T-helper 17 cell (primary cell): ENCODE measurements around the gene FIBP. TPM values are rescaled to one million over a fixed set of nuclear protein-coding genes. Genes with fewer than 3 reads are reported as not detected.

Experiments used
- ATAC-seq: fragments of 150-1000 bp; cut with Tn5 transposase; 2 replicates; pipeline ENCODE4 v1.10.0; 2021; ENCODE audit warnings: mild to moderate bottlenecking, moderate library complexity
- DNase-seq, 3 donors: peaks; one replicate each; pipeline versions ENCODE4 v3.0.0 to v3.0.0-alpha.2; 2020 to 2021
- H3K9me3 ChIP-seq: one replicate; pipeline ENCODE4 v1.7.0; 2013; ENCODE audit warnings: low read length, mild to moderate bottlenecking; ENCODE audit not compliant: control insufficient read depth, poor library complexity, severe bottlenecking
- H3K27ac Mint-ChIP-seq: one replicate; pipeline ENCODE4 v1.8.0; 2022; ENCODE audit warnings: mild to moderate bottlenecking, moderate library complexity, mixed read lengths
- H3K27me3 Mint-ChIP-seq: one replicate; pipeline ENCODE4 v1.8.0; 2022; ENCODE audit warnings: mixed read lengths
- H3K36me3 Mint-ChIP-seq: one replicate; pipeline ENCODE4 v1.8.0; 2022; ENCODE audit warnings: low read depth, mixed read lengths
- H3K4me1 Mint-ChIP-seq: one replicate; pipeline ENCODE4 v1.8.0; 2022; ENCODE audit warnings: mild to moderate bottlenecking, mixed read lengths
- H3K4me3 Mint-ChIP-seq: one replicate; pipeline ENCODE4 v1.8.0; 2022; ENCODE audit warnings: mild to moderate bottlenecking, moderate library complexity, mixed read lengths
- total RNA-seq, 4 donors: library from RNA in 2 of 4; stranded (reverse) in 2 of 4; gene quantifications; one replicate each; pipeline ENCODE4 v1.2.3 and lab custom pipeline; 2022 to 2026

Gene FIBP
- 10 to 100 TPM; 27.7 to 30.4 TPM for total RNA-seq
- 20.4 to 32.9 reads per million in 2 donors for total RNA-seq (lab: John Stamatoyannopoulos, UW)

DNA sequence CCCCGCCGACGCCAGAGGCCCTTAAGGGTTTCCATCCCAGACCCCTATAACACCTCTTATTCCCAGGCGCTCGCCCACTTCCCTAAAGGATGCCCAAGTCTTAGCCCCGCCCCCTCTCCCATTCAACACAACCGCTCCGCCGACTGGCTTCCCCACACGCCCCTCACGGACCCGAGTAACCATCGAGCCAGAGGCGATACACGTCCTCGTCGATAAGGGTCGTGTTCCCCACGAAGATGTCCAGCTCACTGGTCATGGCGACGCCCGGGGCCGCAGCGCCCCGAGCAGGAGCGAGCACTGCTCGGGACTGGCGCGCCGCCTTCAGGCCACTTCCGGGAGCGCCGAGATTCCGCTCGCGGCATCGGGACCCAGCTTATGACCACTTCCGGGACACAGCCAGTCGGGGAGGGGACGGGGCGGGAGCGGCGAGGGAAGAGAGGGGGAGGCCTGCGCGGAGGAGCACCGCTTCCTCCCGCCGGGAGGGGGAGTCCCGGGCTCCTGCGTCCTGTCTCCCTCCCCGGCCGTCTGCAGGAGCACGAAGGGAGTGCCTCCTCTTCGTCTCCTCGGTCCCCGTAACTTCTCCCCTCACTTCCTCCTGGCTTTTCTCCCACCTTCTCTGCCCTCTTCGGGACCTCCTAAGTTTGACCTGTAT lies at the start of gene FIBP:
Gene FIBP, minus strand, starts transcription at position 309 of the 652 bp plus-strand sequence. Its CDS starts 53 bp downstream, at position 256.
- Mint-ChIP-seq H3K4me1 (peaks cover 48% of the 10 kb centered on the region), H3K36me3 (peaks cover 3% of the 10 kb centered on the region), H3K27ac (peak within 1 kb of the TSS; percentile 98), H3K4me3 (peak within 1 kb of the TSS; percentile 95), H3K27me3 (no peaks in the 10 kb centered on the region)
- DNase-seq (peak; percentile 88 to 94 (median 94)), ATAC-seq (peak; percentile 64)
- no peaks in the 10 kb centered on the region for H3K9me3 ChIP-seq

DNA sequence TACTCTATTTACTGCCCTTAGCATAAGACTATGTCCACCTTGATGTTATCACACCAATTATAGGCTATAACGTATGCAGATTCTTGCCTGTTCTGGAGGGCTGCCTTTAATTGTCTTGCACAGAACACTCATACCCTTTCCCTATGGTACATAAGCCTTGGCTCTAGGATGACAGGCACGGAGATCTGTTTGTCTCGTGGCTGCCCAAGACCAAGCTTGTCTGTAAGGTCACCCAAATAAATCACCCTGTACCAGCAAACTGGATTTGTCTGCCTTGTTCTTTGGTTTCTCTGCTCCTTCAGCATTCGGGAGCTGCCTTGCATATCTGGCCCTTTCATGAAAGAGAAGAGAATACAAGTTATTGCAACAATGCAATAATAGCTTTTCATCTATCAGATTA lies 49.5 kb upstream of the FIBP start:
- no peak for ATAC-seq
- peaks cover 6% of the 10 kb centered on the region for H3K4me1 Mint-ChIP-seq
- peaks cover 5% of the 10 kb centered on the region for H3K36me3 Mint-ChIP-seq
- H3K27ac Mint-ChIP-seq = no peak overlapping the region
- no peaks in the 10 kb centered on the region for H3K27me3 Mint-ChIP-seq
- DNase-seq = no peak
- H3K9me3 ChIP-seq = no peaks in the 10 kb centered on the region
- no peak overlapping the region for H3K4me3 Mint-ChIP-seq

DNA sequence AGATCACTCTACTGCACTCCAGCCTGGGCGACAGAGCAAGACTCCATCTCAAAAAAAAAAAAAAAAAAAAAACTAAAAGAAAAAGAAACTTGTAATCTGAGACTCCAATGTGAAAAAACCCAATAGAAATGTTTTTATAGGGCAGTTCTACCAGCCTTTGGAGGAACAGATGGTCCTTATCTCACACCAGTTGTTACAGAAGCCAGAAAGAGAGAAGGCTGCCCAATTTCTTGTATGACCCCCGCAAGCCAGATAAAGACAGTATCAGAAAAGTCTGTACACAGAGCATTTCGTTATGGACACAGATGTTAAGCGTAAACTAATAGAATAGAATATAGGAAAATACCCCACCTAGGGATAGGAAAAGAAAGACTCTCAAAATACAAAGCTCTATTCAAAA lies 45.7 kb upstream of the FIBP start:
- no peaks in the 10 kb centered on the region for H3K36me3 Mint-ChIP-seq
- H3K4me1 Mint-ChIP-seq = peaks cover 9% of the 10 kb centered on the region
- no peaks in the 10 kb centered on the region for H3K9me3 ChIP-seq
- no peak overlapping the region for H3K27ac Mint-ChIP-seq
- ATAC-seq (no peak), DNase-seq (no peak)
- no peak overlapping the region for H3K4me3 Mint-ChIP-seq
- no peaks in the 10 kb centered on the region for H3K27me3 Mint-ChIP-seq

DNA sequence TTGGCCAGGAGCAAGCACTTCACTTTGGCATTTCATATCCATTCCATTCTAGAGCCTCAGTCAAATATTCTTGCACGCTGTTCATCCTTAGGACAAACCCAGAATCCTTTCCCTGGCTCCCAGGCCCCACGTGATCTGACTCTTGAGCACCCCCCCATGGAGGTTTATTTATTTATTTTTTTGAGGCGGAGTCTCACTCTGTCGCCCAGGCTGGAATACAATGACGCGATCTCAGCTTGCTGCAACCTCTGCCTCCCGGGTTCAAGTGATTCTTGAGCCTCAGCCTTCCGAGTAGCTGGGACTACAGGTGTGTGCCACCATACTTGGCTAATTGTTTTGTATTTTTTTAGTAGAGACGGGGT lies 44.3 kb upstream of the FIBP start:
- Mint-ChIP-seq H3K27ac (no peak overlapping the region), H3K4me3 (no peak overlapping the region), H3K4me1 (peaks cover 19% of the 10 kb centered on the region), H3K36me3 (no peaks in the 10 kb centered on the region), H3K27me3 (no peaks in the 10 kb centered on the region)
- ATAC-seq = no peak
- no peak for DNase-seq
- H3K9me3 ChIP-seq = no peaks in the 10 kb centered on the region

DNA sequence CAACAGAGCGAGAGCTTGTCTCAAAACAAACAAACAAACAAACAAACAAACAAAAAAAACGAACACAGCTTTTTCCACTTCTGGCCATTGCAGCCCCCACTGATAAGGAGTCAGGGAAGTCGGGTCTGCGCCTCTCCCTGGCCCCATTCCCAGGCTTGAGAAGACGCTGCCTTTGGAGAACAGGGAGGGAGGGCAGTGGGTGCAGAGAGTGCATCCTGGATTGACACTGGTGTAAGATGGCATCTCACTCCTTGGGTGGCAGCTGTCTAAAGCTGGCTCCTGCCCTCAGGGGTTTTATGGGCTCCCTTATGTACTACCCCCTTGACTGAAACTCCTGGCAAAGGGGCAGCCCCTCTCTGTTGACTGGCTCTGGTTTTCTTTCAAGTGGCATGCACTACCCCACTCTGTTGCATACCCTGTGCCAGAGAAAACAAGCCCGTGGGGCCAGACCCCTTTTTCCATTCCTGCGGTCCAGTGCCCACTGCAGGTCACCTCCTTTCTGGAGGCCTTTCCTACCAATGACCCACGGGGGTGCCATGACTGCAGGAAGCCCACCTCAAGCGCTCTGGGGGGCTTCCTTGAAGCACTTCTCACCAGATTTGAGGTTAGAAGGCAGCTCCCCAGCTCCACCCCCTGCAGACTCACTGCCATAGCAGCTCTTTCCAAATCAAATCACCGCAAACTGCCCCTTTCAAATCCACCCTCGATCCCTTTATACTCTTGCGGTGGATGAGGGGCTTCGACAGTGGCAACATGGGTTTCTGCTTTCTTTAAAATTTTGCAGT lies 43.7 kb upstream of the FIBP start:
- DNase-seq = no peak
- no peak overlapping the region for H3K4me3 Mint-ChIP-seq
- ATAC-seq = no peak
- no peaks in the 10 kb centered on the region for H3K9me3 ChIP-seq
- H3K27me3 Mint-ChIP-seq = no peaks in the 10 kb centered on the region
- H3K4me1 Mint-ChIP-seq = peaks cover 23% of the 10 kb centered on the region
- no peak overlapping the region for H3K27ac Mint-ChIP-seq
- H3K36me3 Mint-ChIP-seq = no peaks in the 10 kb centered on the region

DNA sequence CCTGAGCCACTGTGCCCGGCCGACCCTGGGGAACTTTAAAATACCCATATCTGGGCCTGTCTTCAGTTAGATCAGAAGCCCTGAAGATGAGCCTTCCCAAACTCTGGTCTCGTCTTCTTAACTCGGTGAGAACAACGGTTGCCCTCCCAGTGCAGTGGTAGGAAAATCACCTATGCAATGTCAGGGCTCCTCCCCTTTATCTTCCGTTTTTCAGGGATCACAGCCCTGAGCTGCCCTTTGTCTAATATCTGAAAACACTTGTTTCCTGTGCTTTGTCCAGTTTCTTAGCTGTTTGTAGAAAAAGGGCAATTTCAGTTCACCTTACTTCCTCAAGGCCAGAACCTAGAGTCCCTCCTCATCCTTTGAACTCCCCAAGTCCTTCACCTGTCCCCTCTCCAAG lies 40.4 kb upstream of the FIBP start:
- Mint-ChIP-seq H3K27me3 (no peaks in the 10 kb centered on the region), H3K4me1 (peaks cover 26% of the 10 kb centered on the region), H3K36me3 (no peaks in the 10 kb centered on the region), H3K4me3 (peak overlapping the region; percentile 77), H3K27ac (peak overlapping the region; percentile 96)
- no peaks in the 10 kb centered on the region for H3K9me3 ChIP-seq
- no peak for DNase-seq
- ATAC-seq = no peak

DNA sequence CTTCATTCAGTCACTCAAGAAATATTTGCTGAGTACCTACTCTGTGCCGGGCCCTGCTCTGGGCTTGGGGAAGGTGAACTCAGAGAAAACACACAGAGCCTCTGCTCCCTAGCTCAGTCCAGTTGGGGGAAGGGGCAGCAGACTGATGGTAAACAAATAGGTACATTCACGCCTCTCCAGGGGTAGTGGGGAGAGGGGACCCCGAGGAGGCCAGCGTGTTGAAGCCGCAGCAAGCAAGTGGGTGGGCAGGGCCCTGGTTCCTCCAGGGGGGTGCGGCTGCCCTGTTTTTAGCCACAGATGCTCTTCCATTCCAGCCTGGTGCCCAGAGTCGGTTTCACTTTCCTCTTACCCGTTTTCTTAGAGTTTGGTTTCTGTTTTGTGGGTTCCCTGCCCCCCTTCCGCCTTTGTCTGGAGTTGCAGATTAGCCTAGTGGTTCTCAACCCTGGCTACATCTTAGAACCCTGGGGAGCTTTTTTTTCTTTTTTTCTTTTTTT lies 39.7 kb upstream of the FIBP start:
- peak; percentile 98 for ATAC-seq

DNA sequence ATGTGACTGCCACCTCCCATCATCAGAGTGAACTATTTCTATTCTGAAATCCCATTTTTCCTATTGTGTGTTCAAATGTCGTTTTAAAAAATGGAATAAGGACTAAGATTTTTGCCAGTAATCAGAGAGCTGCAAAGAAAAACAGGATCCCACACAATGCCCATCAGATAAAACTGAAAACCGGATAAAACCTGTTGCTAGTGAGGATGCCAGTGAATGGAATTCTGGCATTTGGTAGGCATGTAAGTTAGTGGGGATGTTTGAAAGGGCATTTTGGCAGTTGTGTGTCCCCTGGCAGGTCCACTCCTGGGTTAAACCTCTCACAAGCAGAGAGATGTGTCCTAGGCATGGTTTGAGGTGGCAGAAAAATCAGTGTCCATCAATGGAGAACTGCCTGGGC lies 37.1 kb upstream of the FIBP start:
- no peaks in the 10 kb centered on the region for H3K27me3 Mint-ChIP-seq
- H3K36me3 Mint-ChIP-seq = no peaks in the 10 kb centered on the region
- no peak overlapping the region for H3K27ac Mint-ChIP-seq
- H3K4me1 Mint-ChIP-seq = peaks cover 25% of the 10 kb centered on the region
- H3K9me3 ChIP-seq = no peaks in the 10 kb centered on the region
- H3K4me3 Mint-ChIP-seq = no peak overlapping the region
- ATAC-seq (no peak), DNase-seq (no peak)

More for the DNA sequence above, 39.7 kb upstream of the FIBP start:
- H3K9me3 ChIP-seq = no peaks in the 10 kb centered on the region
- peak; percentile 42 to 55 (median 50) for DNase-seq
- no peaks in the 10 kb centered on the region for H3K27me3 Mint-ChIP-seq
- peak overlapping the region; percentile 77 for H3K4me3 Mint-ChIP-seq
- H3K36me3 Mint-ChIP-seq = no peaks in the 10 kb centered on the region
- H3K27ac Mint-ChIP-seq = peak overlapping the region; percentile 96
- peaks cover 26% of the 10 kb centered on the region for H3K4me1 Mint-ChIP-seq

DNA sequence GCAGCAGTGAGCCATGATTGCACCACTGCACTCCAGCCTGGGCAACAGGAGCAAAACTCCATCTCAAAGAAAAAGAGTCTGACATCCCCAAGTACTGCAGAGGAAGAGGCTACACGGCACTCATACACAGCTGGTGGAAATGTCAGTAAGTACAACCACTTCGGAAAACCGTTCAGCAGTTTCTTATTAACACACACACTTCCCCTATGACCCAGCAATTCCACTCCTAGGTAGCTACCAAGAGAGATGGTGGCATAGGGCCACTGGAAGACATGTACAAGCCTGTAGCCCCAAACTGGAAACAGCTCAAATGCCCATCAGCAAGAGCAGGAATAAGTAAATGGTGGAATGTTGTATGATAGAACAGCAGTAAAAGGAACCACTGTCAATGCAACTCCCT lies 34.3 kb upstream of the FIBP start:
- no peaks in the 10 kb centered on the region for H3K36me3 Mint-ChIP-seq
- no peaks in the 10 kb centered on the region for H3K9me3 ChIP-seq
- H3K27ac Mint-ChIP-seq = peak overlapping the region; percentile 72
- no peak overlapping the region for H3K4me3 Mint-ChIP-seq
- peaks cover 19% of the 10 kb centered on the region for H3K4me1 Mint-ChIP-seq
- no peaks in the 10 kb centered on the region for H3K27me3 Mint-ChIP-seq
- ATAC-seq (no peak), DNase-seq (no peak)

DNA sequence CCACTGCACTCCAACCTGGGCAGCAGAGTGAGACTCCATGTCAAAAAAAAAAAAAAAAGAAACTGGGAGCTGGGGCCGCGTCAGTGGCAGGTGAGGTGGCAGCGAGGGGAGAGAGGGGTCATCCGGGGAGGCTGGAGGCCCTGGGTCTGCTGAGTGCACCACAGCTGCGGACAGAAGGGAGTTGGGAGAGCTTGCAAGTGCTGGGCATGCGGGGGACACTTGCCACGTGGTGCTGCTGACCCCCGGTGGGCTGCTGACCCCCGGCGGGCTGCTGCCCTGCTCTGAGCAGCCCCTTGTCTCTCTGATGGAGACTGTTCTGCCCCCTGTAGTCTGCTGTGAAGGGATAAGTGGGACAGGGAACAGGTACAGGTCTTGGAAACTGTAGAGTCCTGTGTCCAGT lies 33.6 kb upstream of the FIBP start:
- peak overlapping the region; percentile 41 for H3K4me3 Mint-ChIP-seq
- H3K9me3 ChIP-seq = no peaks in the 10 kb centered on the region
- ATAC-seq = no peak
- no peak for DNase-seq
- H3K27ac Mint-ChIP-seq = peak overlapping the region; percentile 72
- H3K4me1 Mint-ChIP-seq = peaks cover 18% of the 10 kb centered on the region
- no peaks in the 10 kb centered on the region for H3K27me3 Mint-ChIP-seq
- H3K36me3 Mint-ChIP-seq = no peaks in the 10 kb centered on the region

DNA sequence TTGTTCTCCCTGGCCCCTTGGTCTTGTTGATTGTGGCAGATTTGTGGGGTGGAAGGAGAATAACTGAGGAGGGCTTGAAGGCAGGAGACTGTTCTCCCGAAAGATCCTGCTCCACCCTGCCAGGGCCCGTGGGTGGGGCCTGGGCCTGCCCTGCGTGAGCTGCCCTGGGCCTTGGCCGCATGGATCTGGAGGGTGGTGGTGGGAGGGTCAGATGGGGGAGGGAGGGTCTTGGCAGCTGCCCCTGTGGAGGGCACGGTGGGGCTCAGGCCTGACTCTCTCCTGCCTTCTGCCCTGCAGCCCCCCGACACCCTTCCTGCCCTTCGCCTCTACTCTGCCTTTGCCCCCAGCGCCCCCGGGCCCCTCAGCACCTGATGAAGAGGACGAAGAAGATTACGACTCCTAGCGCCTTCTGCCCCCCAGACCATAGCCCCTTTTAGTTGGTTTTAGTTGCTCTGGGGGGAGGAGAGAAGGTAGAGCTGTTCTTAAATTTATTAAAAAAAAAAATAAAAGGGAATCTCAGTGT lies 32.8 kb upstream of the FIBP start:
- peak overlapping the region; percentile 31 for H3K4me3 Mint-ChIP-seq
- ATAC-seq (no peak), DNase-seq (no peak)
- peak overlapping the region; percentile 72 for H3K27ac Mint-ChIP-seq
- peaks cover 22% of the 10 kb centered on the region for H3K4me1 Mint-ChIP-seq
- H3K9me3 ChIP-seq = no peaks in the 10 kb centered on the region
- no peaks in the 10 kb centered on the region for H3K36me3 Mint-ChIP-seq
- H3K27me3 Mint-ChIP-seq = no peaks in the 10 kb centered on the region

DNA sequence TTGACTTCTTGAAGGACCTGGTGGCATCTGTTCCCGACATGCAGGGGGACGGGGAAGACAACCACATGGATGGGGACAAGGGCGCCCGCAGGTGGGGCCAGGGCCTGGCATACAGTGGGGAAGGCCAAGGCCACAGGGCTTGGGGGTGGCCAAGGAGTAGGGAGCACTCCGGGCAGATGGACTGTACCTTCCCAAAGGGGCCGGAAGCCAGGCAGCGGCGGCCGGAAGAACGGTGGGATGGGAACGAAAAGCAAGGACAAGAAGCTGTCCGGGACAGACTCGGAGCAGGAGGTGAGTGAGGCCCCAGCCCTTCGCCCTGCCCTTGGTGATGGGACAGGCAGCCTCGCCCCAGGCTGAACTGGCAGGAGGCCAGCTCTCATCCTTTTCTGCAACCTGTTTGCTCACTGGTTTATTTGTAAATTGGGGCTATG lies 32.1 kb upstream of the FIBP start:
- ATAC-seq (no peak), DNase-seq (no peak)
- Mint-ChIP-seq H3K27me3 (no peaks in the 10 kb centered on the region), H3K27ac (peak overlapping the region; percentile 81), H3K36me3 (no peaks in the 10 kb centered on the region), H3K4me1 (peaks cover 19% of the 10 kb centered on the region), H3K4me3 (peak overlapping the region; percentile 94)
- no peaks in the 10 kb centered on the region for H3K9me3 ChIP-seq

DNA sequence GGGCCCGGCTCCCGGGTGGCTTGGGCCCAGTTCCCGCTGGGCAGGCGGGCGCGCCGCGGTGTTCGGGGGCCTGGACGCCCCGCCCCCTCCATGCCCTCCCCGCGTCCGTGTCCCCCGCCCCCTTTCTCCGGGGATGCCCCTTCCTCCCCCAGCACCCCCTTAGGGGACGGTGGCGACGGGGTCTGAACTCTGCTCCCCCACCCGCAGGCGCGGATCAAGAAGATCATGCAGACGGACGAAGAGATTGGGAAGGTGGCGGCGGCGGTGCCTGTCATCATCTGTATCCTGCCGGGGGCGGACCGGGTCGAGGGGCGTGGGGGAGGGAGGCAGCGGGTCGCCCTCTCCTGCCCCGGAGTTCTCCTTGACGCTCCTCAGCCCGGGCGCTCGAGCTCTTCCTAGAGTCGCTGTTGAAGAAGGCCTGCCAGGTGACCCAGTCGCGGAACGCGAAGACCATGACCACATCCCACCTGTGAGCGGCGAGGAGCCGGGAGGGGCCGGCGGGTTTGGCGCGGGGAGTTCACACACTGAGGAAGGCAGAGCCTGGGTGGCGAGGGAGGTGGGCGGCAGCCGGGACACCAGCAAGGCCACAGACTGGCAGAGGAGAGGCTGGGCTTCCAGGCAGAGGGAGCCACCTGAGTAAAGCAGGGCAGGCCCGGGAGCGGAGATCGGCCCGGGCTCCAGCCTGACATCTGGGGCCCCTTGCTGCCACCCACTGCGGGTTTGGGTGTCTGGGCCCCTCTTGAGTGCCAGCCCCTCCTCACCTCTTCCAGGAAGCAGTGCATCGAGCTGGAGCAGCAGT lies 31.5 kb upstream of the FIBP start:
- peak; percentile 47 for ATAC-seq
- no peaks in the 10 kb centered on the region for H3K27me3 Mint-ChIP-seq
- no peaks in the 10 kb centered on the region for H3K36me3 Mint-ChIP-seq
- peak overlapping the region; percentile 94 for H3K4me3 Mint-ChIP-seq
- H3K27ac Mint-ChIP-seq = peak overlapping the region; percentile 81
- no peaks in the 10 kb centered on the region for H3K9me3 ChIP-seq
- peaks cover 25% of the 10 kb centered on the region for H3K4me1 Mint-ChIP-seq
- peak; percentile 42 to 66 (median 66) for DNase-seq
